Chondrocyte (in vitro differentiated cells): Measurements from ENCODE around the gene CCDC91. TPM values are rescaled to one million over a fixed set of nuclear protein-coding genes. Genes with fewer than 3 reads are reported as not detected.

ENCODE experiments used
- DNase-seq: peaks from one replicate; pipeline ENCODE4 v3.0.0; 2021; ENCODE audit warnings: mixed read lengths, low spot score
- H3K27ac Mint-ChIP-seq: one replicate; pipeline ENCODE4 v1.8.0; 2021; ENCODE audit warnings: mild to moderate bottlenecking, moderate library complexity, mixed read lengths; ENCODE audit not compliant: unreplicated experiment
- H3K27me3 Mint-ChIP-seq: 2 replicates; pipeline ENCODE4 v1.8.0; 2021; ENCODE audit warnings: low read depth, mixed read lengths
- H3K36me3 Mint-ChIP-seq: 2 replicates; pipeline ENCODE4 v1.8.0; 2021; ENCODE audit warnings: low read depth, mixed read lengths
- H3K4me1 Mint-ChIP-seq: 2 replicates; pipeline ENCODE4 v1.8.0; 2021; ENCODE audit warnings: low read depth, mild to moderate bottlenecking, mixed read lengths
- H3K4me3 Mint-ChIP-seq: one replicate; pipeline ENCODE4 v1.8.0; 2021; ENCODE audit warnings: mild to moderate bottlenecking, moderate library complexity, mixed read lengths; ENCODE audit not compliant: unreplicated experiment
- H3K9me3 Mint-ChIP-seq: 2 replicates; pipeline ENCODE4 v1.8.0; 2021; ENCODE audit warnings: low read depth, mixed read lengths
- CTCF ChIP-seq: fragments of 200-600 bp; sonication (generic); IDR thresholded peaks from 2 replicates; pipeline ENCODE4 v1.5.0; 2021; ENCODE audit warnings: antibody characterized with exemption, mild to moderate bottlenecking, moderate library complexity
- long read RNA-seq: library from polyadenylated mRNA; stranded (forward); transcript quantifications from one replicate; pipeline ENCODE4 v2.0.0, GENCODE V29; 2021
- total RNA-seq: library from RNA; stranded (reverse); gene quantifications from 3 replicates; pipeline ENCODE4 v1.2.1, GENCODE V29; 2021

CCDC91 gene
- 17.7 to 21.1 TPM (median 18.5 TPM) in 3 replicates for total RNA-seq
- long read RNA-seq, partial matches to known transcripts = 1 of 27 reads
- long read RNA-seq, other reads (novel, unspliced or antisense) = 25 of 27 reads

GRCh38 chr12:28190321-28191050 lies at the start of gene CCDC91:
TSS of gene CCDC91 (plus strand) at chr12:28190456. CDS start at chr12:28257216, 66,760 bp downstream.
- peak within 1 kb of the TSS; percentile 98 for H3K27ac Mint-ChIP-seq
- peaks cover 23% of the 10 kb centered on the region for H3K9me3 Mint-ChIP-seq
- no peaks in the 10 kb centered on the region for H3K27me3 Mint-ChIP-seq
- peaks cover 24% of the 10 kb centered on the region for H3K4me1 Mint-ChIP-seq
- peak; percentile 92 for DNase-seq
- peak within 1 kb of the TSS; percentile 88 for H3K4me3 Mint-ChIP-seq
- H3K36me3 Mint-ChIP-seq = peaks cover 2% of the 10 kb centered on the region
- TF ChIP-seq CTCF = peak; percentile 26

- Mint-ChIP-seq H3K4me1 (no peaks in the 10 kb centered on the region), H3K9me3 (no peaks in the 10 kb centered on the region), H3K4me3 (no peak overlapping the region), H3K36me3 (no peaks in the 10 kb centered on the region), H3K27ac (no peak overlapping the region), H3K27me3 (no peaks in the 10 kb centered on the region)
- no peak for DNase-seq
- TF ChIP-seq CTCF = no peak
These were observed 46.2 kb upstream of the CCDC91 start for GRCh38 chr12:28144059-28144458.

GRCh38 chr12:28144532-28144931 lies 45.7 kb upstream of the CCDC91 start:
- TF ChIP-seq CTCF = no peak
- Mint-ChIP-seq H3K9me3 (no peaks in the 10 kb centered on the region), H3K4me3 (no peak overlapping the region), H3K27ac (no peak overlapping the region), H3K4me1 (no peaks in the 10 kb centered on the region), H3K27me3 (no peaks in the 10 kb centered on the region), H3K36me3 (no peaks in the 10 kb centered on the region)
- no peak for DNase-seq

- TF ChIP-seq CTCF = no peak
- no peaks in the 10 kb centered on the region for H3K36me3 Mint-ChIP-seq
- no peaks in the 10 kb centered on the region for H3K27me3 Mint-ChIP-seq
- H3K27ac Mint-ChIP-seq = no peak overlapping the region
- no peaks in the 10 kb centered on the region for H3K4me1 Mint-ChIP-seq
- DNase-seq = no peak
- no peaks in the 10 kb centered on the region for H3K9me3 Mint-ChIP-seq
- H3K4me3 Mint-ChIP-seq = no peak overlapping the region
These were observed 45.0 kb upstream of the CCDC91 start for GRCh38 chr12:28145216-28145615.

- Mint-ChIP-seq H3K4me3 (no peak overlapping the region), H3K4me1 (no peaks in the 10 kb centered on the region), H3K36me3 (no peaks in the 10 kb centered on the region), H3K27me3 (no peaks in the 10 kb centered on the region), H3K27ac (no peak overlapping the region), H3K9me3 (peaks cover 12% of the 10 kb centered on the region)
- TF ChIP-seq CTCF = no peak
- no peak for DNase-seq
These were observed 41.0 kb upstream of the CCDC91 start for GRCh38 chr12:28149279-28149678.
